Left forelimb (tissue), 1 donor: Measurements from ENCODE around the gene TMC8.

Experiments
- DNase-seq: peaks from one replicate; pipeline ENCODE4 v3.0.0-alpha.2; 2018; ENCODE audit warnings: low spot score

TMC8 gene

GRCh38 chr17:78180083-78180482 is 49.5 kb downstream of the TMC8 start:
- no peak for DNase-seq

GRCh38 chr17:78180508-78180907 is 49.9 kb downstream of the TMC8 start:
- DNase-seq = no peak

- no peak for DNase-seq
Observed at GRCh38 chr17:78182504-78182903, 51.9 kb downstream of the TMC8 start.

DNA sequence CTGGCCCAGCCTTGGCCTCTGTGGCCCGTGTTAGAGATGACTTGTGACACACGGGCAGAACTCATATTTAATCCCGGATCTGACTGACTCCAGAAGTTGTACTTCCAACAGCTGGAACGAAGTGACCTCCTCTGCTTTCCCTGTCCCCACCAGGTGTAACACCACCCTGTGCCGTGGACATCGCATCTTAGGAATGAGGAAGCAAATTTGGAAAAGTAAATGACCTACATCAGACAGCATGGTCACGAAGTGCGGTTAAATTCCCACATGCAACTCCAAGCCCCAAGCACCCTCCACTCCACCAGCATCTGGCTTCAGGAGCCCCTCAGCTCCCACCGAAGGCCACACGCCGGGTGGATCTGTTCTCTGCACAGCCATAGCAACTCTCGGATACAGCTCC is 53.3 kb downstream of the TMC8 start:
- no peak for DNase-seq

- no peak for DNase-seq
Observed at GRCh38 chr17:78184351-78184750, 53.8 kb downstream of the TMC8 start.

DNA sequence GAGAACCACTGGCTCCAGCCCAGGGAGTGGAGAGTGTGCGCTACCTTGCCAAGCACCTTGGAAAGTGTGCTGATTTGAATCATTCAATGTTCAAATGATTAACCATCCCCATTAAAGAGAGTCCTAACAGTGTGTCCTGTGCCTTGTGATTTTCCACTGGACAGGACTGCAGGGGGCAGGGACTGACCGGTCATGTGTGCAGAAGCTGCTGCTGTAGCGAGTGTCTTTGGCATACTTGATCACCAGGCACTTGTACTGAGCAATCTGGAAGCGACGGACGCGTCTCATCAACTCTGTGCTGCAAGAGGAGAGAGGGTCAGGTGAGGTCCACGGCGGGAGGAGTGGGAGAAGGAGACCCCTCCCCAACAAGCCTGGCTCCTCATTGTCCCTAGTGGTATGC is 54.3 kb downstream of the TMC8 start:
- no peak for DNase-seq

DNA sequence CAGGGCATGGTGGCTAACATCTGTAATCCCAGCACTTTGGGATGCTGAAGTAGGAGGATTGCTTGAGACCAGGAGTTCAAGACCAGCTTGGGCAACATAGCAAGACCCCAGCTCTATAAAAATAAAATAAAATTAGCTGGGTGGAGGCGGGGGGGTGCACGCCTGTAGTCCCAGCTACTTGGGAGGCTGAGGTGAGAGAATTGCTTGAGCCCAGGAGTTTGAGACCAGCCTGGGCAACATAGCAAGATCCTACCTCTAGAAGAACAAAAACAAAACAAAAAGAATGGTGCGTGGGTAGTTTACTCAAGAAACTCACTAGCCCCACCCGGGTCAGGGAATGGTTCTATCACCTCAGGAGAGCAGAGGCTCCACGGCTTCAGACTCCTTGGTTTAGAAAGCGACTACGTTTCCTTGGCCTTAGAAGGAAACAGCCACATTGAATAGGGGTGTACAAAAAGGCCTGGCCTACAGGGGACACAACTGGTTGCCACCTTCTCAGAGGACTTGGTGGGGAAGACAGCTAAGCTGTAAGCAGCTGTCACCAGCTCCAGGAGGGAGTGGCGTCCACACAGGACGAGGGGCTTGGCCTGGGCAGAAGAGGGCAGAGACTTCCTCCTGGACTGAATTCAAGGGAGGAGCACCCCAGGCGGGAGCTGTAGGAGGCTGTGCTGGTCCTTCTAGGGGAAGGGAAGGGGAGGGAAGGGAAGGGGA is 55.6 kb downstream of the TMC8 start:
- no peak for DNase-seq

DNA sequence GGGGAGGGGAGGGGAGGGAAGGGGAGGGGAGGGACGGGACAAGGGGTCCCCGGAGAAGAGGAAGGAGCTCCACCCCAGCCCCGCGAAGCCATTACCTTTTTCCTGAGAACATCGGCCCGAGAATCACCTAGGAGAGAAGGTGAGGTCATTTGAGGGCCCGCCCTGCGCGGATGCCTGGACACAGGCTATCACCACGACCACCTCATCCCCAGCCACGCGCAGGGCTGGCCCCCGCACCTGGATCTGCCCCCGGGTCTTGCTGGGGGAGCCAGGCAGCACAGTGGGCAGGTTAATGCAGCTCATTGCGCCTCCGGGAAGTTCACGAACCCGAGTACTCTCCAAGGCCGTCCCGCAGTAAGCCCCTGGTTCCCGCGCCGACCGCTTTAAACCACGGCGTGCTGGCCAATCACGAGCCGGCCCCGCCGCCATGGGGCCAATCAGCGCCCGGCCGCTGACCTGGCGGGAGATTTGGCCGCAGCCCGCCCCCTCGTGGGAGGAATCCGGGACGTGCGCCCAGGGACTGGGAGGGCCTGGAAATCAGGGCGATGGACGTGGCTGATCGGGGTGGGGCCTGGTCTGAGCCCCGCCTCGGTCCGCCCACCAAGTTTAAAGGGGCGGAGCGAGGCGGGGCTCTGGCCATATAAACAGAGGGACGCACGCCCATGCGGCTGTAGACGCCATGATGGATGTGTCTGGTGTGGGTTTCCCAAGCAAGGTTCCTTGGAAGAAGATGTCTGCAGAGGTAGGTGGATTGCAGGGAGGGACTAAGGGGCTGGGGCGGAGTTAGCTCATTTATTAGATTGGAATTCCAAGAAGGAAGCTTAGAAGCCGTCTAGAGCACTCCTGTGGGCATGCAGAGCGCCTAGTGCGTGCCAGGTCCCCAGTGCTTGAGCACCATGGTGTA is 56.4 kb downstream of the TMC8 start, which contains the start of the genes AFMID and TK1:
TSS of gene AFMID (plus strand) at position 671 of the 904 bp plus-strand sequence. CDS start at position 680, 9 bp downstream.
TSS of gene TK1 (minus strand) at position 361 of the 904 bp plus-strand sequence. CDS start at position 303, 58 bp downstream.
- peak; percentile 99 for DNase-seq
